Measurements from ENCODE around the gene MAPK6. TPM values are rescaled to one million over a fixed set of nuclear protein-coding genes. Genes with fewer than 3 reads are reported as not detected.
"Not testable (repeated sequence)": the region's sequence is repeated elsewhere in the genome, so short reads cannot be mapped to it uniquely, and the experiment has no call there.

MAPK6 gene
- total RNA-seq, 1 donor from 2014 or later, result 67.2 TPM

DNA sequence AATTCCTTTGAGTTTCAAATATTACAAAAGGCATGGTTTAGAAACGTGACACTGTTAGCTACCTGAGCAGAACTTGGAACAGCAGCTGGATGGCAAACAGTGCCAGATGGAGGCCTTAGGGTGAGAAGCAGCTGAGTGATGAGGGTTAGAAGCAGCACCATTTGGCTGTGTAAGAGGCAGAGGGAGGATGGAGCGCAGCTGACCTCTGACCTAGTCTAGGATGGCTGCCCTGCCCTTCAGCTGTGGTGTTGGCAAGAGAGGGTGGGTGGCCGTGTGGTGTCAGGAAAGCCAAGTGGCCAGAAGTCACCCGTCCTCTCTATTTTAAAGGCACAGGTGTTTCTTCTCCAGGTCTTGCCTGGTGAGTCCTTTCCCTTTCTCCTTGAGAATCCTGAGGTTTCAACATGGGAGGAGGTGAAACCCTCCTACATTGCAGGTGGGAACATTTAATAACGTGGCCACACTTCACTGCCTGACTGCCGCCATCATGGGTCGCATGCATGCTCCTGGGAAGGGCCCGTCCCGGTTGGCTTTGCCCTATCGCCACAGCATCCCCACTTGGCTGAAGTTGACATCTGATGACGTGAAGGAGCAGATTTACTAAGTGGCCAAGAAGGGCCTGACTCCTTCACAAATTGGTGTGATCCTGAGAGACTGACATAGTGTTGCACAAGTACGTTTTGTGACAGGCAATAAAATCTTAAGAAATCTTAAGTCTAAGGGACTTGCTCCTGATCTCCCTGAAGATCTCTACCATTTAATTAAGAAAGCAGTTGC lies 76.0 kb downstream of the MAPK6 start:
- no peak overlapping the region for H3K4me3 ChIP-seq (ENCODE audit: low read depth, low read length)
- no peak for DNase-seq (ENCODE audit: low read depth)
- no peaks in the 10 kb centered on the region for H3K27me3 ChIP-seq (ENCODE audit: control insufficient read depth, insufficient read depth, low read length)
- TF ChIP-seq, protein P1, sequence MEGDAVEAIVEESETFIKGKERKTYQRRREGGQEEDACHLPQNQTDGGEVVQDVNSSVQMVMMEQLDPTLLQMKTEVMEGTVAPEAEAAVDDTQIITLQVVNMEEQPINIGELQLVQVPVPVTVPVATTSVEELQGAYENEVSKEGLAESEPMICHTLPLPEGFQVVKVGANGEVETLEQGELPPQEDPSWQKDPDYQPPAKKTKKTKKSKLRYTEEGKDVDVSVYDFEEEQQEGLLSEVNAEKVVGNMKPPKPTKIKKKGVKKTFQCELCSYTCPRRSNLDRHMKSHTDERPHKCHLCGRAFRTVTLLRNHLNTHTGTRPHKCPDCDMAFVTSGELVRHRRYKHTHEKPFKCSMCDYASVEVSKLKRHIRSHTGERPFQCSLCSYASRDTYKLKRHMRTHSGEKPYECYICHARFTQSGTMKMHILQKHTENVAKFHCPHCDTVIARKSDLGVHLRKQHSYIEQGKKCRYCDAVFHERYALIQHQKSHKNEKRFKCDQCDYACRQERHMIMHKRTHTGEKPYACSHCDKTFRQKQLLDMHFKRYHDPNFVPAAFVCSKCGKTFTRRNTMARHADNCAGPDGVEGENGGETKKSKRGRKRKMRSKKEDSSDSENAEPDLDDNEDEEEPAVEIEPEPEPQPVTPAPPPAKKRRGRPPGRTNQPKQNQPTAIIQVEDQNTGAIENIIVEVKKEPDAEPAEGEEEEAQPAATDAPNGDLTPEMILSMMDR (IDR thresholded peaks at IDR 0.05; ENCODE audit: insufficient read depth, low read length, poor library complexity, severe bottlenecking), result no peak
- no peaks in the 10 kb centered on the region for H3K36me3 ChIP-seq (ENCODE audit: control insufficient read depth, insufficient read depth, low read length)

GRCh38 chr15:52095597-52096262 lies 76.7 kb downstream of the MAPK6 start:
- TF ChIP-seq, protein P1 (IDR thresholded peaks at IDR 0.05; ENCODE audit: insufficient read depth, low read length, poor library complexity, severe bottlenecking), result no peak
- DNase-seq (ENCODE audit: low read depth), result no peak

GRCh38 chr15:52096536-52096935 lies 77.5 kb downstream of the MAPK6 start:
- DNase-seq (ENCODE audit: low read depth); H3K4me3 ChIP-seq (ENCODE audit: low read depth, low read length); H3K36me3 ChIP-seq (ENCODE audit: control insufficient read depth, insufficient read depth, low read length); H3K27me3 ChIP-seq (ENCODE audit: control insufficient read depth, insufficient read depth, low read length): not testable (repeated sequence)

More at GRCh38 chr15:52095597-52096262, 76.7 kb downstream of the MAPK6 start:
- Histone ChIP-seq H3K4me3 (ENCODE audit: low read depth, low read length) (no peak overlapping the region), H3K36me3 (ENCODE audit: control insufficient read depth, insufficient read depth, low read length) (no peaks in the 10 kb centered on the region), H3K27me3 (ENCODE audit: control insufficient read depth, insufficient read depth, low read length) (no peaks in the 10 kb centered on the region)

DNA sequence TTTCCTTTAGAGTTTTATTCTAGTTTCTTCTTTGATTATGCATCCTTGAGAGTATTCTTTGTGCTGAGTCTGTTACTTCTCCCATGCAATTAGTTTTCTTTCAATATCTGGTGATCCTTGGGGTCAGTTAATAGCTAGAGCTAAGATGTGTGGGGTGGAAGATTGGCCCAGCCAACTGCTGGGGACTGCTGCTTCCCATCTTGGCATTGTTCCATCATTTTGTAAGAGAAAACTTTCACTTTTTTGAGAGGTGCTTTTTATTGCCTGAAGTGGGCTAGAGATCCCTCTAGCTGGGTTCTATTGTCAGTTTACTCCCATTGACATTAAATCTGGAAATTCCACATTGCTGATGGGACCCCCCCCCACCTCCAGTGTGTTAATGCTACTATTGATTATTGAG lies 78.2 kb downstream of the MAPK6 start:
- TF ChIP-seq, protein P1 (IDR thresholded peaks at IDR 0.05; ENCODE audit: insufficient read depth, low read length, poor library complexity, severe bottlenecking), result no peak

DNA sequence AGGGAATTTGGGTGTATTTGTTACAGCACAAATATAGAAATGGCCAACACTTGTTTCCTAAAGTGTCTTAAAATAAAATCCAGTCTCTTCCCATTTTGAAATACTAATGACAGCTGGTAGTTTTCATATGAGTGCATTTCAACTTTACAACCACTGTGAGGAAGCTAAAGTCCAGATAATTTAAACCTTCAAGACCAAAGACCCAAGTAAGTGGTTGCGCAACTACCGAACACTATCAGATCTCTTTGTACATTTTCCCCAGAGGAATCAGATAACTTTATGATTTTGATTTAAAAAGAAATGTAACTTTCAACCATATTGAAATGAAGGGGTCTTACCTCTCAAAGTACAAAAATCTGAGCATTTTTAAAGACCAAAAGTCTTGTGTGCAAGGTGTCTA lies 79.3 kb downstream of the MAPK6 start:
- TF ChIP-seq, protein P1 (IDR thresholded peaks at IDR 0.05; ENCODE audit: insufficient read depth, low read length, poor library complexity, severe bottlenecking), result no peak
- Histone ChIP-seq H3K4me3 (ENCODE audit: low read depth, low read length) (no peak overlapping the region), H3K36me3 (ENCODE audit: control insufficient read depth, insufficient read depth, low read length) (no peaks in the 10 kb centered on the region), H3K27me3 (ENCODE audit: control insufficient read depth, insufficient read depth, low read length) (no peaks in the 10 kb centered on the region)
- no peak for DNase-seq (ENCODE audit: low read depth)

More for the DNA sequence above, 78.2 kb downstream of the MAPK6 start:
- no peak for DNase-seq (ENCODE audit: low read depth)
- Histone ChIP-seq H3K27me3 (ENCODE audit: control insufficient read depth, insufficient read depth, low read length) (no peaks in the 10 kb centered on the region), H3K4me3 (ENCODE audit: low read depth, low read length) (no peak overlapping the region), H3K36me3 (ENCODE audit: control insufficient read depth, insufficient read depth, low read length) (no peaks in the 10 kb centered on the region)

- Histone ChIP-seq H3K27me3 (ENCODE audit: control insufficient read depth, insufficient read depth, low read length) (no peaks in the 10 kb centered on the region), H3K4me3 (ENCODE audit: low read depth, low read length) (no peak overlapping the region), H3K36me3 (ENCODE audit: control insufficient read depth, insufficient read depth, low read length) (no peaks in the 10 kb centered on the region)
- TF ChIP-seq, protein P1 (IDR thresholded peaks at IDR 0.05; ENCODE audit: insufficient read depth, low read length, poor library complexity, severe bottlenecking), result no peak
- no peak for DNase-seq (ENCODE audit: low read depth)
Observed at GRCh38 chr15:52099651-52100272, 80.7 kb downstream of the MAPK6 start.
